NCI-H82 treated with DMSO at 0.1 percent for 48 hours (cell line): ENCODE measurements around the gene GSG1L.

ENCODE experiments used
- DNase-seq: peaks from one replicate; lab custom pipeline; 2025; ENCODE audit not compliant: unreplicated experiment; lab: John Stamatoyannopoulos, UW

The GSG1L gene

GRCh38 chr16:27764869-27765675 is 298.4 kb downstream of the GSG1L start:
- no peak for DNase-seq

- no peak for DNase-seq
Measured at GRCh38 chr16:27764427-27764826, 299.1 kb downstream of the GSG1L start.

- no peak for DNase-seq
Measured at GRCh38 chr16:27762441-27762840, 301.1 kb downstream of the GSG1L start.

GRCh38 chr16:27761816-27762215 is 301.7 kb downstream of the GSG1L start:
- no peak for DNase-seq

GRCh38 chr16:27760789-27761176 is 302.7 kb downstream of the GSG1L start:
- DNase-seq: no peak

- DNase-seq: no peak
Measured at GRCh38 chr16:27759967-27760788, 303.3 kb downstream of the GSG1L start.

GRCh38 chr16:27759301-27759871 is 304.1 kb downstream of the GSG1L start:
- DNase-seq: no peak

- no peak for DNase-seq
Measured at GRCh38 chr16:27758544-27758943, 305.0 kb downstream of the GSG1L start.

- DNase-seq: no peak
Measured at GRCh38 chr16:27756206-27756970, 307.1 kb downstream of the GSG1L start.

- no peak for DNase-seq
Measured at GRCh38 chr16:27754788-27755690, 308.5 kb downstream of the GSG1L start.

GRCh38 chr16:27753563-27753962 is 310.0 kb downstream of the GSG1L start:
- DNase-seq: no peak

- DNase-seq: no peak
Measured at GRCh38 chr16:27752241-27752640, 311.3 kb downstream of the GSG1L start.

GRCh38 chr16:27751676-27752075 is 311.8 kb downstream of the GSG1L start:
- DNase-seq: no peak

- DNase-seq: no peak
Measured at GRCh38 chr16:27751233-27751632, 312.3 kb downstream of the GSG1L start.

- no peak for DNase-seq
Measured at GRCh38 chr16:27749946-27750345, 313.6 kb downstream of the GSG1L start.

GRCh38 chr16:27749547-27749875 is 314.0 kb downstream of the GSG1L start:
- DNase-seq: no peak

- no peak for DNase-seq
Measured at GRCh38 chr16:27748868-27749546, 314.5 kb downstream of the GSG1L start.

GRCh38 chr16:27747946-27748345 is 315.6 kb downstream of the GSG1L start:
- no peak for DNase-seq

GRCh38 chr16:27746076-27746855 is 317.2 kb downstream of the GSG1L start:
- DNase-seq: no peak
